Fibroblast of villous mesenchyme (primary cell): Measurements from ENCODE around the gene CAMK1G. TPM values are rescaled to one million over a fixed set of nuclear protein-coding genes. Genes with fewer than 3 reads are reported as not detected.

Experiments
- DNase-seq: peaks from one replicate; pipeline ENCODE4 v3.0.0-alpha.2; 2010; ENCODE audit warnings: low read depth
- H3K4me3 ChIP-seq: 2 replicates; pipeline ENCODE4 v1.5.1; 2011; ENCODE audit warnings: low read depth, mild to moderate bottlenecking, low read length
- CTCF ChIP-seq: IDR thresholded peaks from 2 replicates; pipeline ENCODE4 v1.5.1; 2012; ENCODE audit warnings: low read depth, mild to moderate bottlenecking, low read length; ENCODE audit not compliant: insufficient read depth
- total RNA-seq: library from RNA; depleted of rRNA; stranded (reverse); fragments of >200 nt; gene quantifications from 2 replicates; pipeline ENCODE4 v1.2.3, GENCODE V29; 2012

The CAMK1G gene
- total RNA-seq, 1 donor: 9.1 TPM

- H3K4me3 ChIP-seq: no peak overlapping the region
- DNase-seq: no peak
- TF ChIP-seq CTCF: no peak
Observed at GRCh38 chr1:209630383-209631225, 47.1 kb downstream of the CAMK1G start.

GRCh38 chr1:209633335-209633997 is 50.0 kb downstream of the CAMK1G start:
- DNase-seq: no peak
- H3K4me3 ChIP-seq: no peak overlapping the region
- no peak for TF ChIP-seq CTCF

- DNase-seq: no peak
- no peak for TF ChIP-seq CTCF
- H3K4me3 ChIP-seq: no peak overlapping the region
Observed at GRCh38 chr1:209634005-209634737, 50.7 kb downstream of the CAMK1G start.

GRCh38 chr1:209635850-209636249 is 52.3 kb downstream of the CAMK1G start:
- TF ChIP-seq CTCF: no peak

GRCh38 chr1:209641832-209642172 is 58.3 kb downstream of the CAMK1G start:
- H3K4me3 ChIP-seq: no peak overlapping the region
- peak; percentile 53 for DNase-seq
- no peak for TF ChIP-seq CTCF

More at GRCh38 chr1:209635850-209636249, 52.3 kb downstream of the CAMK1G start:
- no peak overlapping the region for H3K4me3 ChIP-seq
- no peak for DNase-seq

- H3K4me3 ChIP-seq: no peak overlapping the region
- TF ChIP-seq CTCF: no peak
- no peak for DNase-seq
Observed at GRCh38 chr1:209642816-209643215, 59.3 kb downstream of the CAMK1G start.
